IMR-90 (cell line): Measurements from ENCODE around the gene ZDHHC1. TPM values are rescaled to one million over a fixed set of nuclear protein-coding genes. Genes with fewer than 3 reads are reported as not detected.
A peak's percentile ranks its signal among the peaks of the same experiment; 100 is the strongest.

Experiments
- ATAC-seq: fragments of 200-7000 bp; cut with Tn5 transposase; 2 replicates; pipeline ENCODE4 v1.9.1; 2020; ENCODE audit warnings: low read depth, mild to moderate bottlenecking, moderate library complexity
- BruUV-seq: library from RNA; stranded (reverse); fragments of 400-500 nt; replicated peaks from 2 replicates; lab custom pipeline; 2021; lab: Mats Ljungman, UMichigan
- CTCF ChIA-PET: fragments of 300-600 bp; formaldehyde crosslinking; extraction: SDS; loops from one replicate; lab custom pipeline; 2021; ENCODE audit warnings: antibody characterized with exemption; lab: Yijun Ruan, JAX
- POLR2A ChIA-PET: fragments of 300-600 bp; sonication (Branson Sonifier 250); formaldehyde crosslinking; loops from one replicate; lab custom pipeline; 2022; ENCODE audit warnings: antibody characterized with exemption; ENCODE audit not compliant: unreplicated experiment; lab: Charles Lee
- DNase-seq: peaks from one replicate; pipeline ENCODE4 v3.0.0; 2013
- H2AFZ ChIP-seq: replicated peaks from 2 replicates; pipeline ENCODE3; 2013; ENCODE audit warnings: low read length, mild to moderate bottlenecking; ENCODE audit not compliant: poor library complexity
- H2AK5ac ChIP-seq: 2 replicates; pipeline ENCODE4 v1.6.1; 2013; ENCODE audit warnings: low read depth, low read length, inconsistent platforms
- H2AK9ac ChIP-seq: replicated peaks from 2 replicates; pipeline ENCODE3; 2013; ENCODE audit warnings: mild to moderate bottlenecking, low read depth, low read length, moderate library complexity; ENCODE audit not compliant: poor library complexity
- H2BK120ac ChIP-seq: 2 replicates; pipeline ENCODE4 v1.6.1; 2013; ENCODE audit warnings: low read depth, low read length, inconsistent platforms
- H2BK15ac ChIP-seq: 3 replicates; pipeline ENCODE4 v1.6.1; 2013; ENCODE audit warnings: low read depth, low read length, inconsistent platforms
- H2BK20ac ChIP-seq: 2 replicates; pipeline ENCODE4 v1.6.1; 2013; ENCODE audit warnings: low read depth, mild to moderate bottlenecking, inconsistent platforms, low read length, moderate library complexity
- H2BK5ac ChIP-seq: 2 replicates; pipeline ENCODE4 v1.6.1; 2013; ENCODE audit warnings: mild to moderate bottlenecking, low read depth, low read length, inconsistent platforms; ENCODE audit not compliant: poor library complexity, severe bottlenecking
- H3K14ac ChIP-seq: replicated peaks from 2 replicates; pipeline ENCODE4 v1.6.1; 2013; ENCODE audit warnings: low read depth, low read length, inconsistent platforms
- H3K18ac ChIP-seq: 2 replicates; pipeline ENCODE4 v1.6.1; 2013; ENCODE audit warnings: low read depth, low read length, control low read depth
- H3K23ac ChIP-seq: 2 replicates; pipeline ENCODE4 v1.6.1; 2013; ENCODE audit warnings: low read depth, low read length, inconsistent platforms
- H3K27ac ChIP-seq: 2 replicates; pipeline ENCODE4 v1.5.1; 2013; ENCODE audit warnings: mild to moderate bottlenecking, control low read depth, low read length; ENCODE audit not compliant: insufficient read depth
- H3K27me3 ChIP-seq: 2 replicates; pipeline ENCODE4 v1.6.1; 2013; ENCODE audit warnings: low read length; ENCODE audit not compliant: control insufficient read depth, insufficient read depth
- H3K36me3 ChIP-seq: 2 replicates; pipeline ENCODE4 v1.6.1; 2013; ENCODE audit warnings: low read length, mixed read lengths; ENCODE audit not compliant: control insufficient read depth, insufficient read depth
- H3K4ac ChIP-seq: 2 replicates; pipeline ENCODE4 v1.6.1; 2013; ENCODE audit warnings: low read depth, low read length, inconsistent platforms
- H3K4me1 ChIP-seq: 2 replicates; pipeline ENCODE4 v1.6.1; 2013; ENCODE audit warnings: low read length, mixed read lengths; ENCODE audit not compliant: control insufficient read depth, insufficient read depth
- H3K4me2 ChIP-seq: 2 replicates; pipeline ENCODE4 v1.6.1; 2013; ENCODE audit warnings: low read depth, mild to moderate bottlenecking, control low read depth, low read length, moderate library complexity
- H3K4me3 ChIP-seq: 2 replicates; pipeline ENCODE4 v1.5.1; 2013; ENCODE audit warnings: low read depth, mild to moderate bottlenecking, control low read depth, low read length, moderate library complexity; ENCODE audit not compliant: insufficient read depth
- H3K56ac ChIP-seq: 2 replicates; pipeline ENCODE4 v1.6.1; 2013; ENCODE audit warnings: low read length, inconsistent platforms; ENCODE audit not compliant: insufficient read depth; ENCODE audit errors: extremely low read depth
- H3K79me1 ChIP-seq, 2 experiments: 2 replicates each; pipeline ENCODE4 v1.6.1; 2013; ENCODE audit warnings: low read length in 2 of 2, inconsistent platforms in 1 of 2, low read depth in 1 of 2
- H3K9ac ChIP-seq: 2 replicates; pipeline ENCODE4 v1.6.1; 2013; ENCODE audit warnings: low read depth, low read length, control low read depth
- H3K9me1 ChIP-seq: 2 replicates; pipeline ENCODE4 v1.6.1; 2013; ENCODE audit warnings: low read length, inconsistent platforms; ENCODE audit not compliant: insufficient read depth
- H3K9me3 ChIP-seq: 2 replicates; pipeline ENCODE4 v1.6.1; 2013; ENCODE audit warnings: low read length; ENCODE audit not compliant: control insufficient read depth, insufficient read depth
- H4K20me1 ChIP-seq: 2 replicates; pipeline ENCODE4 v1.6.1; 2013; ENCODE audit warnings: low read length, inconsistent platforms; ENCODE audit not compliant: insufficient read depth
- H4K5ac ChIP-seq: 2 replicates; pipeline ENCODE4 v1.6.1; 2013; ENCODE audit warnings: mild to moderate bottlenecking, low read depth, low read length, control low read depth
- H4K8ac ChIP-seq, 2 experiments: 2 replicates each; pipeline ENCODE4 v1.6.1; 2013; ENCODE audit warnings: low read depth in 2 of 2, low read length in 2 of 2, control low read depth in 1 of 2, inconsistent platforms in 1 of 2
- H4K91ac ChIP-seq: 2 replicates; pipeline ENCODE4 v1.6.1; 2013; ENCODE audit warnings: low read depth, low read length, inconsistent platforms; ENCODE audit not compliant: insufficient read depth
- BHLHE40 ChIP-seq: fragments of 150-350 bp; IDR thresholded peaks from 2 replicates; pipeline ENCODE4 v1.6.1; 2016; ENCODE audit warnings: mild to moderate bottlenecking, low read depth, low read length
- CEBPB ChIP-seq: IDR thresholded peaks from 2 replicates; pipeline ENCODE4 v1.6.1; 2012; ENCODE audit warnings: low read depth, low read length, improper control_type of control experiment
- CHD1 ChIP-seq: IDR thresholded peaks from 2 replicates; pipeline ENCODE4 v1.6.1; 2012; ENCODE audit warnings: low read depth, low read length, improper control_type of control experiment
- FOS ChIP-seq: fragments of 150-350 bp; IDR thresholded peaks from 2 replicates; pipeline ENCODE4 v1.6.1; 2016; ENCODE audit warnings: low read depth, low read length
- MAZ ChIP-seq: IDR thresholded peaks from 2 replicates; pipeline ENCODE4 v1.6.1; 2012; ENCODE audit warnings: low read depth, mild to moderate bottlenecking, low read length, improper control_type of control experiment, moderate library complexity, borderline replicate concordance
- MXI1 ChIP-seq: IDR thresholded peaks from 2 replicates; pipeline ENCODE4 v1.6.1; 2012; ENCODE audit warnings: low read depth, mild to moderate bottlenecking, low read length, moderate library complexity, borderline replicate concordance
- NFE2L2 ChIP-seq: fragments of 150-350 bp; IDR thresholded peaks from 2 replicates; pipeline ENCODE4 v1.6.1; 2016; ENCODE audit warnings: low read depth, mild to moderate bottlenecking, low read length
- POLR2A ChIP-seq: IDR thresholded peaks from 2 replicates; pipeline ENCODE4 v1.6.1; 2012; ENCODE audit warnings: mild to moderate bottlenecking, low read depth, low read length
- RAD21 ChIP-seq: IDR thresholded peaks from 2 replicates; pipeline ENCODE4 v1.6.1; 2012; ENCODE audit warnings: low read length, improper control_type of control experiment
- RCOR1 ChIP-seq: IDR thresholded peaks from 2 replicates; pipeline ENCODE4 v1.6.1; 2012; ENCODE audit warnings: mild to moderate bottlenecking, low read length, improper control_type of control experiment; ENCODE audit not compliant: insufficient replicate concordance
- RFX5 ChIP-seq: IDR thresholded peaks from 2 replicates; pipeline ENCODE4 v1.8.0; 2012; ENCODE audit warnings: low read depth, mild to moderate bottlenecking, low read length, moderate library complexity
- SMC3 ChIP-seq: fragments of 150-350 bp; IDR thresholded peaks from 2 replicates; pipeline ENCODE4 v1.6.1; 2016; ENCODE audit warnings: low read depth, mild to moderate bottlenecking, antibody characterized with exemption, low read length, moderate library complexity
- WGBS, 2 experiments: methylation state at CpG; one replicate each; pipeline versions ENCODE4 v1.1.5 to v1.1.7; 2013; ENCODE audit warnings: missing lambda C conversion rate in 2 of 2; ENCODE audit not compliant: insufficient read length in 1 of 2; ENCODE audit errors: extremely low coverage in 2 of 2; 5-methylcytosine and 5-hydroxymethylcytosine counted together
- dilution Hi-C: fragments of 300-500 bp; cut with HindIII; formaldehyde crosslinking; loops from one replicate; pipeline ENCODE4 v1.14.3; 2018; ENCODE audit warnings: low sequenced_read_pairs; ENCODE audit not compliant: unreplicated experiment
- in situ Hi-C: fragments of 300-500 bp; cut with MboI; formaldehyde crosslinking; loops from 3 replicates; pipeline ENCODE4 v1.14.3; 2019; ENCODE audit warnings: low sequenced_read_pairs, inconsistent platforms, mixed read lengths
- intact Hi-C: fragments of 100-400 bp; cut with micrococcal nuclease; formaldehyde crosslinking; loops from 2 replicates; pipeline ENCODE4 v1.10.0; 2022
- polyA plus RNA-seq, 3 experiments: library from polyadenylated mRNA; depleted of rRNA; stranded (reverse); fragments of >200 nt; gene quantifications; 2 replicates each; pipeline ENCODE4 v1.2.3, GENCODE V29; 2012; ENCODE audit warnings: low replicate concordance in 1 of 3
- total RNA-seq: library from RNA; depleted of rRNA; stranded (reverse); fragments of >200 nt; gene quantifications from 2 replicates; pipeline ENCODE4 v1.2.3, GENCODE V29; 2012
- TF ChIP-seq, protein P1 (sequence below): fragments of 150-350 bp; IDR thresholded peaks from 2 replicates; pipeline ENCODE4 v1.6.1; 2017; ENCODE audit warnings: mild to moderate bottlenecking, antibody characterized with exemption, low read length, low read depth
- TF ChIP-seq, protein P2 (sequence below): conservative IDR thresholded peaks from 2 replicates; pipeline ENCODE4 v1.5.1; 2012; ENCODE audit warnings: mild to moderate bottlenecking, low read depth, low read length, improper control_type of control experiment
- TF ChIP-seq, protein P3 (sequence below): fragments of 150-350 bp; IDR thresholded peaks from 2 replicates; pipeline ENCODE4 v1.6.1; 2016; ENCODE audit warnings: low read depth, mild to moderate bottlenecking, low read length, moderate library complexity, borderline replicate concordance

The ZDHHC1 gene
- total and polyA plus RNA-seq, 2 of the 4 experiments (the other 2 are of a cell fraction): 2.0 to 5.9 TPM

DNA sequence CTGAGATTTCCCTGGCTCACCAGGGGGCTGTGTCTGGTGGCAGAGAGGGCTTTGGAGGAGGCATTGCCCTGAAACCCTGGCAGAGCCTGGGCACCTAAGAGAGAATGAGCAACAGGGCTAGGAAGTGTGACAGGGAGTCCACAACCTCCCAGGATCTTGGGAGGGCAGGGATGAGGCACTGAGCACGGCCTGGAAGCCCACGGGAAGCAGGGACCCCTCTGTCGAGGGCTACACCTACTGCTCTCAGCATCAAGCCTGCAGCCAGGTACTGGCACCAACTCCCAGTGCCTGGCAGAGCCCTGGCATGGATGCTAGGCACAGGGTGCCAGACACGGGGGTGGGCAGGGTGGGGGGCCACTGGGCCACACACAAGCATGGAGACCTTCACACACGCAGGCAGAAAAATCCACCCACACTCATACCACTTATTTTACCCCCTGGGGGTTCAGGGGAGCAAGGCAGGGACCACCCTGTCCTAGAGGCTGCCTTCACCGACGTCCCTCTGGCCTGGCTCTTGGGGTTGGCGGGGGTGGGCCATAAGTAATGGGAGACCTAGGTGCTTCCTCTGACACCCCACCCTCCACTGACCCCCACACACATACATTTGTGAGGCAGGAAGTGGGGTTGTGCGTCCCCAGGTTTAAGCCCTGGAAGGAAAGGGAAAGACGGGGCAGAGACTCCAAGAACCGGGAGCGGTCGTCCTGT, 13.7 kb upstream of the ZDHHC1 start:
- Histone ChIP-seq H3K4me1 (peaks cover 5% of the 10 kb centered on the region; the same call in 1 of the 2 replicates), H3K27me3 (peaks cover 48% of the 10 kb centered on the region), H3K18ac (no peak overlapping the region), H4K20me1 (peaks cover 10% of the 10 kb centered on the region; the same call in 1 of the 2 replicates), H3K4ac (no peak overlapping the region), H2BK15ac (no peak overlapping the region), H3K23ac (no peak overlapping the region), H3K79me1 (no peaks in the 10 kb centered on the region), H4K91ac (no peak overlapping the region), H3K9ac (no peak overlapping the region), H3K9me3 (no peaks in the 10 kb centered on the region), H2BK5ac (no peak overlapping the region), H2BK20ac (no peak overlapping the region), H3K14ac (no peak overlapping the region), H3K4me2 (peak overlapping the region; percentile 81; the same call in 1 of the 2 replicates), H4K8ac (no peak overlapping the region), H2AK9ac (no peak overlapping the region), H2AFZ (peak overlapping the region; percentile 81), H4K5ac (no peak overlapping the region), H3K56ac (no peak overlapping the region), H3K36me3 (no peaks in the 10 kb centered on the region), H3K4me3 (no peak overlapping the region), H2BK120ac (no peak overlapping the region), H3K9me1 (peaks cover 3% of the 10 kb centered on the region; the same call in 1 of the 2 replicates), H3K27ac (no peak overlapping the region), H2AK5ac (no peak overlapping the region)
- dilution Hi-C loops: no loop called here
- WGBS, 2 experiments: 20% methylated on average over 4 of the region's 13 CpGs; no CpG with 5 or more reads in 1 of the 2 experiments
- BruUV-seq: no TSS peak
- ChIA-PET POLR2A (no interaction called here), CTCF (no interaction called here)
- intact Hi-C loops: loop anchor here (5.0 kb wide), 1 partner anchor 168 kb away; no protein-coding TSS in a partner anchor
- in situ Hi-C loops: no loop called here
- no peak for ATAC-seq
- DNase-seq: no peak
- TF ChIP-seq, protein P1, sequence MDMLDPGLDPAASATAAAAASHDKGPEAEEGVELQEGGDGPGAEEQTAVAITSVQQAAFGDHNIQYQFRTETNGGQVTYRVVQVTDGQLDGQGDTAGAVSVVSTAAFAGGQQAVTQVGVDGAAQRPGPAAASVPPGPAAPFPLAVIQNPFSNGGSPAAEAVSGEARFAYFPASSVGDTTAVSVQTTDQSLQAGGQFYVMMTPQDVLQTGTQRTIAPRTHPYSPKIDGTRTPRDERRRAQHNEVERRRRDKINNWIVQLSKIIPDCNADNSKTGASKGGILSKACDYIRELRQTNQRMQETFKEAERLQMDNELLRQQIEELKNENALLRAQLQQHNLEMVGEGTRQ: no peak
- TF ChIP-seq MAZ: no peak
- no peak for TF ChIP-seq MXI1
- no peak for TF ChIP-seq POLR2A
- TF ChIP-seq NFE2L2: no peak
- no peak for TF ChIP-seq RAD21
- TF ChIP-seq RFX5: no peak
- no peak for TF ChIP-seq BHLHE40
- TF ChIP-seq FOS: no peak
- TF ChIP-seq, protein P2, sequence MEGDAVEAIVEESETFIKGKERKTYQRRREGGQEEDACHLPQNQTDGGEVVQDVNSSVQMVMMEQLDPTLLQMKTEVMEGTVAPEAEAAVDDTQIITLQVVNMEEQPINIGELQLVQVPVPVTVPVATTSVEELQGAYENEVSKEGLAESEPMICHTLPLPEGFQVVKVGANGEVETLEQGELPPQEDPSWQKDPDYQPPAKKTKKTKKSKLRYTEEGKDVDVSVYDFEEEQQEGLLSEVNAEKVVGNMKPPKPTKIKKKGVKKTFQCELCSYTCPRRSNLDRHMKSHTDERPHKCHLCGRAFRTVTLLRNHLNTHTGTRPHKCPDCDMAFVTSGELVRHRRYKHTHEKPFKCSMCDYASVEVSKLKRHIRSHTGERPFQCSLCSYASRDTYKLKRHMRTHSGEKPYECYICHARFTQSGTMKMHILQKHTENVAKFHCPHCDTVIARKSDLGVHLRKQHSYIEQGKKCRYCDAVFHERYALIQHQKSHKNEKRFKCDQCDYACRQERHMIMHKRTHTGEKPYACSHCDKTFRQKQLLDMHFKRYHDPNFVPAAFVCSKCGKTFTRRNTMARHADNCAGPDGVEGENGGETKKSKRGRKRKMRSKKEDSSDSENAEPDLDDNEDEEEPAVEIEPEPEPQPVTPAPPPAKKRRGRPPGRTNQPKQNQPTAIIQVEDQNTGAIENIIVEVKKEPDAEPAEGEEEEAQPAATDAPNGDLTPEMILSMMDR: no peak
- TF ChIP-seq CEBPB: no peak
- TF ChIP-seq CHD1: no peak
- TF ChIP-seq SMC3: no peak
- TF ChIP-seq RCOR1: no peak
- TF ChIP-seq, protein P3, sequence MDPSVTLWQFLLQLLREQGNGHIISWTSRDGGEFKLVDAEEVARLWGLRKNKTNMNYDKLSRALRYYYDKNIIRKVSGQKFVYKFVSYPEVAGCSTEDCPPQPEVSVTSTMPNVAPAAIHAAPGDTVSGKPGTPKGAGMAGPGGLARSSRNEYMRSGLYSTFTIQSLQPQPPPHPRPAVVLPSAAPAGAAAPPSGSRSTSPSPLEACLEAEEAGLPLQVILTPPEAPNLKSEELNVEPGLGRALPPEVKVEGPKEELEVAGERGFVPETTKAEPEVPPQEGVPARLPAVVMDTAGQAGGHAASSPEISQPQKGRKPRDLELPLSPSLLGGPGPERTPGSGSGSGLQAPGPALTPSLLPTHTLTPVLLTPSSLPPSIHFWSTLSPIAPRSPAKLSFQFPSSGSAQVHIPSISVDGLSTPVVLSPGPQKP: no peak
